Colonic mucosa (tissue), 4 donors: ENCODE data around the gene CEP89. TPM values are rescaled to one million over a fixed set of nuclear protein-coding genes. Genes with fewer than 3 reads are reported as not detected.
"Not testable (repeated sequence)": the region's sequence is repeated elsewhere in the genome, so short reads cannot be mapped to it uniquely, and the experiment has no call there.

Experiments used
- DNase-seq: peaks from one replicate; pipeline ENCODE4 v3.0.0-alpha.2; 2020
- H3K27ac ChIP-seq: fragments of 200-600 bp; one replicate; pipeline ENCODE4 v1.8.0; 2021
- H3K27me3 ChIP-seq: fragments of 200-600 bp; one replicate; pipeline ENCODE4 v1.8.0; 2021
- H3K36me3 ChIP-seq: fragments of 200-600 bp; one replicate; pipeline ENCODE4 v1.8.0; 2021
- H3K4me1 ChIP-seq: fragments of 200-600 bp; one replicate; pipeline ENCODE4 v1.8.0; 2021; ENCODE audit warnings: mild to moderate bottlenecking
- H3K4me3 ChIP-seq: fragments of 200-600 bp; one replicate; pipeline ENCODE4 v1.8.0; 2021
- H3K9ac ChIP-seq, 2 donors: one replicate each; pipeline ENCODE4 v1.7.0; 2013; ENCODE audit warnings: control low read depth in 2 of 2, low read depth in 2 of 2, low read length in 2 of 2
- H3K9me3 ChIP-seq: fragments of 200-600 bp; one replicate; pipeline ENCODE4 v1.8.0; 2021
- CTCF ChIP-seq: fragments of 200-600 bp; IDR thresholded peaks from one replicate; pipeline ENCODE4 v1.8.0; 2022; ENCODE audit warnings: antibody characterized with exemption, mild to moderate bottlenecking
- intact Hi-C: fragments of 100-400 bp; cut with DNase I; formaldehyde crosslinking; loops from one replicate; pipeline ENCODE4 v1.14.1; 2022
- total RNA-seq, 2 donors: library from RNA; stranded (reverse); fragmentation: NEBNext Ultra II Directional in 1 of 2; extraction: Animal tissue kit (Norgen Biotek cat#: 25700) in 1 of 2; gene quantifications; one replicate each; pipeline ENCODE4 v1.2.1, GENCODE V29; 2021
- donor health status: healthy.
- donor health status: DM: no; HTN: no; CAD: no.
- donor health status: DM: no; HTN: no; CAD: no.

Gene CEP89
- total RNA-seq, 2 donors from 2014 or later = 15.3 to 16.6 TPM

- DNase-seq = no peak
- intact Hi-C loops = no loop called here
- no peak overlapping the region for H3K9ac ChIP-seq
- no peak overlapping the region for H3K27ac ChIP-seq
- H3K27me3 ChIP-seq = no peaks in the 10 kb centered on the region
- H3K4me3 ChIP-seq = no peak overlapping the region
- H3K4me1 ChIP-seq = no peaks in the 10 kb centered on the region
- H3K9me3 ChIP-seq = no peaks in the 10 kb centered on the region
- H3K36me3 ChIP-seq = no peaks in the 10 kb centered on the region
- no peak for TF ChIP-seq CTCF
Observed at GRCh38 chr19:32890326-32890725, 81.4 kb downstream of the CEP89 start.

- H3K36me3 ChIP-seq = no peaks in the 10 kb centered on the region
Observed at GRCh38 chr19:32889137-32889934, 82.4 kb downstream of the CEP89 start.

GRCh38 chr19:32887572-32888215, 84.1 kb downstream of the CEP89 start:
- intact Hi-C loops = no loop called here
- Histone ChIP-seq H3K9me3 (no peaks in the 10 kb centered on the region), H3K27me3 (no peaks in the 10 kb centered on the region), H3K4me3 (no peak overlapping the region), H3K4me1 (no peaks in the 10 kb centered on the region), H3K27ac (no peak overlapping the region), H3K36me3 (no peaks in the 10 kb centered on the region), H3K9ac (no peak overlapping the region)
- DNase-seq = no peak
- no peak for TF ChIP-seq CTCF

More at GRCh38 chr19:32889137-32889934, 82.4 kb downstream of the CEP89 start:
- H3K4me3 ChIP-seq = no peak overlapping the region
- TF ChIP-seq CTCF = no peak
- no peaks in the 10 kb centered on the region for H3K9me3 ChIP-seq
- no peak overlapping the region for H3K9ac ChIP-seq
- intact Hi-C loops = no loop called here
- H3K27me3 ChIP-seq = no peaks in the 10 kb centered on the region
- H3K4me1 ChIP-seq = no peaks in the 10 kb centered on the region
- DNase-seq = no peak
- H3K27ac ChIP-seq = no peak overlapping the region

- no peak for DNase-seq
- intact Hi-C loops = no loop called here
- Histone ChIP-seq H3K9ac (no peak overlapping the region), H3K27ac (no peak overlapping the region), H3K9me3 (no peaks in the 10 kb centered on the region), H3K36me3 (no peaks in the 10 kb centered on the region), H3K4me3 (no peak overlapping the region), H3K27me3 (no peaks in the 10 kb centered on the region), H3K4me1 (no peaks in the 10 kb centered on the region)
- TF ChIP-seq CTCF = no peak
Observed at GRCh38 chr19:32886241-32886640, 85.5 kb downstream of the CEP89 start.

GRCh38 chr19:32885255-32885654, 86.5 kb downstream of the CEP89 start:
- H3K27me3 ChIP-seq, DNase-seq, H3K4me1 ChIP-seq, H3K4me3 ChIP-seq, H3K9ac ChIP-seq, H3K36me3 ChIP-seq, intact Hi-C loops, H3K9me3 ChIP-seq, H3K27ac ChIP-seq: not testable (repeated sequence)

- no peak for TF ChIP-seq CTCF
- H3K9me3 ChIP-seq = no peaks in the 10 kb centered on the region
- intact Hi-C loops = no loop called here
- no peaks in the 10 kb centered on the region for H3K4me1 ChIP-seq
- no peak overlapping the region for H3K9ac ChIP-seq
- H3K4me3 ChIP-seq = no peak overlapping the region
- no peak overlapping the region for H3K27ac ChIP-seq
- no peak for DNase-seq
- no peaks in the 10 kb centered on the region for H3K27me3 ChIP-seq
- H3K36me3 ChIP-seq = no peaks in the 10 kb centered on the region
Observed at GRCh38 chr19:32881766-32882165, 90.0 kb downstream of the CEP89 start.
